GM12875 (cell line): Measurements from ENCODE around the gene ACAA2.
"Not testable (repeated sequence)": the region's sequence is repeated elsewhere in the genome, so short reads cannot be mapped to it uniquely, and the experiment has no call there.

Experiments
- H3K4me3 ChIP-seq: one replicate; pipeline ENCODE4 v1.5.1; 2011; ENCODE audit warnings: low read depth, low read length, control low read depth
- TF ChIP-seq, protein P1 (sequence below): IDR thresholded peaks from 2 replicates; pipeline ENCODE4 v1.5.1; 2011; ENCODE audit warnings: low read depth, mild to moderate bottlenecking, control low read depth, inconsistent platforms, low read length, moderate library complexity, borderline replicate concordance; ENCODE audit not compliant: insufficient read depth

Gene ACAA2

GRCh38 chr18:49812286-49813068, 856 bp downstream of the ACAA2 start:
- TF ChIP-seq, protein P1, sequence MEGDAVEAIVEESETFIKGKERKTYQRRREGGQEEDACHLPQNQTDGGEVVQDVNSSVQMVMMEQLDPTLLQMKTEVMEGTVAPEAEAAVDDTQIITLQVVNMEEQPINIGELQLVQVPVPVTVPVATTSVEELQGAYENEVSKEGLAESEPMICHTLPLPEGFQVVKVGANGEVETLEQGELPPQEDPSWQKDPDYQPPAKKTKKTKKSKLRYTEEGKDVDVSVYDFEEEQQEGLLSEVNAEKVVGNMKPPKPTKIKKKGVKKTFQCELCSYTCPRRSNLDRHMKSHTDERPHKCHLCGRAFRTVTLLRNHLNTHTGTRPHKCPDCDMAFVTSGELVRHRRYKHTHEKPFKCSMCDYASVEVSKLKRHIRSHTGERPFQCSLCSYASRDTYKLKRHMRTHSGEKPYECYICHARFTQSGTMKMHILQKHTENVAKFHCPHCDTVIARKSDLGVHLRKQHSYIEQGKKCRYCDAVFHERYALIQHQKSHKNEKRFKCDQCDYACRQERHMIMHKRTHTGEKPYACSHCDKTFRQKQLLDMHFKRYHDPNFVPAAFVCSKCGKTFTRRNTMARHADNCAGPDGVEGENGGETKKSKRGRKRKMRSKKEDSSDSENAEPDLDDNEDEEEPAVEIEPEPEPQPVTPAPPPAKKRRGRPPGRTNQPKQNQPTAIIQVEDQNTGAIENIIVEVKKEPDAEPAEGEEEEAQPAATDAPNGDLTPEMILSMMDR = no peak
- H3K4me3 ChIP-seq = peak overlapping the region; percentile 76

DNA sequence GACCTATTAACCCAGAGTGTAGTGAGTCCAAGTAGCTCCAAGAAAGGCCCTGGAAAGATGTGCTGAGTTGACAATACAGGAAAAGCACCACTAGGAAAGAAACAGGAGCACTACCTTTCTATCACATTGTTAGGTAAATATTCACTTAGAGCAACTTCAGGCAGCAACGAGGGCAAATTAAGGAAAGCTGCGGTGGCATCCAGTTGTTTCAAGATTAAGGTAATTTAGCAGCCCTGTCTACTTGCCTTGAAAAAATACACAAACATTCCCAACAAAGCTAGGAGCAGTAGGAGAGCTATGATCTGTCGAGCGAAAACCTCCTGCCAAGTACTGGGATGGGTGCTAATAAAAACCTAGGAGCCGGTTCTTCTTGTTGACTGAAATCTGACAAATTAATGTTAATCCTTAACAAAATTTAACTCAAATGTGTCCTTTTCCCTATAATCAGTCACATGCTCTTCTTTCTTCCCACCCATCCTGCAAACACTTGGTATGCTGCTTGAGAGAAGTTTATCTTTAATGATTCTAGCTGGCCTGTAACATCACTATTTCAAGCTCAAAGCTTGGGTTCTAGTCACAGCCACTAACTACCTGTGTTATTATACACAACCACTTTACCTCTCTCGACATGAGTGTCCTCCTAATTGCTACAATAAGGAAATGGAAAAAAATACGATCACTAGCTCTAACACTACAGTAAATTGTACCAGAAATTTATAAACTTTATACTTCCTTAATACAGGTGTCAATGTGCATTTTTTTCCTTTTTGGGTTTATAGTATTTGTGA, 2.0 kb downstream of the ACAA2 start:
- H3K4me3 ChIP-seq = no peak overlapping the region
- TF ChIP-seq, protein P1 = no peak

DNA sequence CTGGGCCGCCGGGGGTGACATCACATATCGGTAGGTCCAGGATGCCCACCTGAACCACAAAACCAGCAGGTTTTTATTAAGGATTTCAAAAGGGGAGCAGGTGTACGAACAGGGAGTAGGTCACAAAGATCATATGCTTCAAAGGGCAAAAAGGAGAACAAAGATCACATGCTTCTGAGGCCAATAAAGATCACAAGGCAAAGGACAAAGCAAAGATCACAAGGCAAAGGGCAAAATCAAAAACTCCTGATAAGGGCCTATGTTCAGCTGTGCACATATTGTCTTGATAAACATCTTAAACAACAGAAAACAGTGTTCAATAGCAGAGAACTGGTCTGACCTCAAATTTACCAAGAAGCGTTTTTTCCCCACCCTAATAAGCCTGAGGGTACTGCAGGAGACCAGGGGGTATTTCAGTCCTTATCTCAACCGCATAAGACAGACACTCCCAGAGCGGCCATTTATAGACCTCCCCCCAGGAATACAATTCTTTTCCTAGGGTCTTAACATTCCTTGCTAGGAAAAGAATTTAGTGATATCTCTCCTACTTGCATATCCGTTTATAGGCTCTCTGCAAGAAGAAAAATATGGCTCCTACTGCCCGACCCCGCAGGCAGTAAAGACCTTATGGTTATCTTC, 4.7 kb downstream of the ACAA2 start:
- H3K4me3 ChIP-seq = not testable (repeated sequence)

DNA sequence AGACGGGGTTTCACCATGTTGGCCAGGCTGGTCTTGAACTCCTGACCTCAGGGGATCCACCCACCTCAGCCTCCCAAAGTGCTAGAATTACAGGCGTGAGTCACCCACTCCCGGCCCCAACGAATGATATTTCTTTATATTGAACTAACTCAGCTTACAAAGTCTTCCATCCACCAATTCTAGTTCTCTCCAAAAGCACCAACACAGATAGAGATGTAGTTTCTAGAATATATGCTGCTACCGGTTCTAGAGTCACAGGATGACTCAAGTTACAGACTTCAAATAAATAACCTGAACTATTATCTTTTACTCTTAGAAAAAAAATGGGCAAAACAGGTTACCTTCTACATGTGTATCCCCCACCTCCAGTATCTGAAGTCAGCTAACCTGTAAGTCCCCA, 9.2 kb downstream of the ACAA2 start:
- H3K4me3 ChIP-seq = no peak overlapping the region
- TF ChIP-seq, protein P1 = no peak

- H3K4me3 ChIP-seq = no peak overlapping the region
- TF ChIP-seq, protein P1 = no peak
Observed at GRCh38 chr18:49802623-49803022, 10.7 kb downstream of the ACAA2 start.

DNA sequence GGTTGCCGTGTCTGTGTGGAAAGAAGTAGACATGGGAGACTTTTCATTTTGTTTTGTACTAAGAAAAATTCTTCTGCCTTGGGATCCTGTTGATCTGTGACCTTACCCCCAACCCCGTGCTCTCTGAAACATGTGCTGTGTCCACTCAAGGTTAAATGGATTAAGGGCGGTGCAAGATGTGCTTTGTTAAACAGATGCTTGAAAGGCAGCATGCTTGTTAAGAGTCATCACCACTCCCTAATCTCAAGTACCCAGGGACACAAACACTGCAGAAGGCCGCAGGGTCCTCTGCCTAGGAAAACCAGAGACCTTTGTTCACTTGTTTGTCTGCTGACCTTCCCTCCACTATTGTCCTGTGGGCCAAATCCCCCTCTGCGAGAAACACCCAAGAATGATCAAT, 12.8 kb downstream of the ACAA2 start:
- not testable (repeated sequence) for H3K4me3 ChIP-seq

- H3K4me3 ChIP-seq = not testable (repeated sequence)
Observed at GRCh38 chr18:49799806-49800205, 13.5 kb downstream of the ACAA2 start.

DNA sequence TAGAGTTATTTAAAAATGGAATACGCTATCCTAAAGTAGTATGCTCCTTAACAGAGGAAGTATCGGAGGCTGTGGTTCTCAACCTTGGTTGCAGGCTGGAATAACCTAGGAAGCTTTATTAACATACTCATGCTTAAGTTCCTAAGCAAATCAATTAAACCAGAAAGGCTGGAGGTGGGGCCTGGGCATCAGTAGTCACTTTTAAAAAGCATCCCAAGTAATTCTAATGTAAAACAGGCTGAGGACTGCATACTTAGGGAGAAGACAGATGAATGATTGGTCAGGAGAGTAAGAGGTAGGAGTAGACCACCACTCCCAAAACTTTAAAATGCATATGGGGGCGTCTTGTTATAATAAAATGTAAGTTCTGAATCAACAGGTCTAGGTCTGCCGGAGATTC, 15.3 kb downstream of the ACAA2 start:
- H3K4me3 ChIP-seq = no peak overlapping the region
- TF ChIP-seq, protein P1 = no peak
